Measurements from ENCODE around the gene WDR5B. TPM values are rescaled to one million over a fixed set of nuclear protein-coding genes. Genes with fewer than 3 reads are reported as not detected.

WDR5B gene
- polyA plus RNA-seq, 1 experiment = 2.8 TPM

DNA sequence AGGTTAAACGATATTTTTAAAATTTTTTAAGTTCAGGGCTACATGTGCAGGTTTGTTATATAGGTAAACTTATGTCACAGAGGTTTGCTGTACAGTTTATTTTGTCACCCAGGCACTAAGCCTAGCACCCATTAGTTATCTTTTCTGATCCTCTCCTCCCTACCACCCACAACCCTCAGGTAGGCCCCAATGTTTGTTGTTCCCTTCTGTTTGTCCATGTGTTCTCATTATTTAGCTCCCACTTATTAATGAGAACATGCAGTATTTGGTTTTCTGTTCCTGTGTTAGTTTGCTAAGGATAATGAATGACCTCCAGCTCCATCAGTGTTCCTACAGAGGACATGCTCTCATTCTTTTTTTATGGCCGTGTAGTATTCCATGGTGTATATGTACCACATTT is 16.9 kb downstream of the WDR5B start:
- no peak for DNase-seq (ENCODE audit: low read depth)
- ChIA-PET CTCF (no interaction called here), POLR2A (no interaction called here)

DNA sequence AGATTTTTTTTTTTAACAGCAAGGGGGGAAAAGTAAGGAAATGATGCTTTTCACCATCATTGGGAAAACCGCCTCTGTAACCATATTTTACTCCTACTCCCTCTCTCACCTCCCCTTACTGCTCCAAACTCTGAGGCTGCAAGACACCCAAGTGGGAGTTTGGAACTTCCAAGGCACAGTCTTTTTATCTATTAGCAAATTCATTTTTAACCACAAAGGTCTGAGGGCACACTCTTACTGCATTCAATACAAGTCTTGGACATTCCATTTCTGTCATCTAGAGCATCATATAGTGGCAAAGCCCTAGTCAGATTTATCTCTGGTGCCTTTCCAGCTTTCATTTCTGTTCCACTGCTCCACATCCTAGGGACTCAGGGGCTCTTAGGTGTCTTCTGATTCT is 18.7 kb downstream of the WDR5B start:
- Histone ChIP-seq H3K36me3 (ENCODE audit: control insufficient read depth, insufficient read depth, low read length) (no peaks in the 10 kb centered on the region), H3K27me3 (ENCODE audit: control insufficient read depth, insufficient read depth, low read length) (no peaks in the 10 kb centered on the region), H3K4me3 (ENCODE audit: low read depth, low read length) (no peak overlapping the region)
- no peak for DNase-seq (ENCODE audit: low read depth)
- TF ChIP-seq, protein P1, sequence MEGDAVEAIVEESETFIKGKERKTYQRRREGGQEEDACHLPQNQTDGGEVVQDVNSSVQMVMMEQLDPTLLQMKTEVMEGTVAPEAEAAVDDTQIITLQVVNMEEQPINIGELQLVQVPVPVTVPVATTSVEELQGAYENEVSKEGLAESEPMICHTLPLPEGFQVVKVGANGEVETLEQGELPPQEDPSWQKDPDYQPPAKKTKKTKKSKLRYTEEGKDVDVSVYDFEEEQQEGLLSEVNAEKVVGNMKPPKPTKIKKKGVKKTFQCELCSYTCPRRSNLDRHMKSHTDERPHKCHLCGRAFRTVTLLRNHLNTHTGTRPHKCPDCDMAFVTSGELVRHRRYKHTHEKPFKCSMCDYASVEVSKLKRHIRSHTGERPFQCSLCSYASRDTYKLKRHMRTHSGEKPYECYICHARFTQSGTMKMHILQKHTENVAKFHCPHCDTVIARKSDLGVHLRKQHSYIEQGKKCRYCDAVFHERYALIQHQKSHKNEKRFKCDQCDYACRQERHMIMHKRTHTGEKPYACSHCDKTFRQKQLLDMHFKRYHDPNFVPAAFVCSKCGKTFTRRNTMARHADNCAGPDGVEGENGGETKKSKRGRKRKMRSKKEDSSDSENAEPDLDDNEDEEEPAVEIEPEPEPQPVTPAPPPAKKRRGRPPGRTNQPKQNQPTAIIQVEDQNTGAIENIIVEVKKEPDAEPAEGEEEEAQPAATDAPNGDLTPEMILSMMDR (IDR thresholded peaks at IDR 0.05; ENCODE audit: insufficient read depth, low read depth, low read length) = no peak
- CTCF ChIA-PET = no interaction called here
- POLR2A ChIA-PET = no interaction called here

More for the DNA sequence above, 16.9 kb downstream of the WDR5B start:
- Histone ChIP-seq H3K36me3 (ENCODE audit: control insufficient read depth, insufficient read depth, low read length) (no peaks in the 10 kb centered on the region), H3K27me3 (ENCODE audit: control insufficient read depth, insufficient read depth, low read length) (no peaks in the 10 kb centered on the region), H3K4me3 (ENCODE audit: low read depth, low read length) (no peak overlapping the region)
- TF ChIP-seq, protein P1 (IDR thresholded peaks at IDR 0.05; ENCODE audit: insufficient read depth, low read depth, low read length) = no peak

DNA sequence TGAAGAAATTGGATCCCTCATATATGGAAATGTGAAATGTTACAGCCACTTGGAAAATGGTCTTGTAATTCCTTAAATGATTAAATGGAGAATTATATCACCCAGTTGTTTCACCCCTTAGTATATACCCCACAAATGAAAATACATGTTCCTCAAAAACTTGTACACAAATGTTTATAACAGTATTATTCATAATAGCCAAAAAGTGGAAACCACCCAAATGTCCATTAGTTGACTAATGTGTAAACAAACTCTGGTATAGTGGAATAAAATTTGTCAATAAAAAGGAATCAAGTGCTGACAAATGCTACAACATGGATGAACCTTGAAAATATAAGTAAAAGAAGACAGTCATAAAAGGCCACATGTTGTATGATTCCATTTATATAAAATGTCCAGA is 19.4 kb downstream of the WDR5B start:
- Histone ChIP-seq H3K36me3 (ENCODE audit: control insufficient read depth, insufficient read depth, low read length) (no peaks in the 10 kb centered on the region), H3K27me3 (ENCODE audit: control insufficient read depth, insufficient read depth, low read length) (no peaks in the 10 kb centered on the region), H3K4me3 (ENCODE audit: low read depth, low read length) (no peak overlapping the region)
- DNase-seq (ENCODE audit: low read depth) = no peak
- ChIA-PET CTCF (no interaction called here), POLR2A (no interaction called here)
- TF ChIP-seq, protein P1 (IDR thresholded peaks at IDR 0.05; ENCODE audit: insufficient read depth, low read depth, low read length) = no peak

DNA sequence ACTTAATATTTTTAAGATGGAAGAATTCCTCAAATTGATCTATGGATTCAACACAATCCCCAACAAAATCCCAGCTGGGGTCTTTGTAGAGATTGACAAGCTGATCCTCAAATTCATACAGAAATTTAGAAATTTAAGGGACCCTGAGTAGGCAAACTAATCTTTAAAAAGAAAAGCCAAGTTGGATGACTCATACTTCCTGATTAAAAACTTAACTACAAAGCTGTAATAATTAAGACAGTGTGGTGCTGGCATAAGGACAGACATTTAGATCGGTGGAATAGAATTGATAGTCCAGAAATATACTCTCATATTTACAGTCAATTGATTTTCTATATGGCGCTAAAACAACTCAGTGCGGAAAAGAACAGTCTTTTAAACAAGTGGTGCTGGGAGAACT is 20.3 kb downstream of the WDR5B start:
- Histone ChIP-seq H3K36me3 (ENCODE audit: control insufficient read depth, insufficient read depth, low read length) (no peaks in the 10 kb centered on the region), H3K27me3 (ENCODE audit: control insufficient read depth, insufficient read depth, low read length) (no peaks in the 10 kb centered on the region), H3K4me3 (ENCODE audit: low read depth, low read length) (no peak overlapping the region)
- DNase-seq (ENCODE audit: low read depth) = no peak
- ChIA-PET POLR2A (no interaction called here), CTCF (no interaction called here)
- TF ChIP-seq, protein P1 (IDR thresholded peaks at IDR 0.05; ENCODE audit: insufficient read depth, low read depth, low read length) = no peak

DNA sequence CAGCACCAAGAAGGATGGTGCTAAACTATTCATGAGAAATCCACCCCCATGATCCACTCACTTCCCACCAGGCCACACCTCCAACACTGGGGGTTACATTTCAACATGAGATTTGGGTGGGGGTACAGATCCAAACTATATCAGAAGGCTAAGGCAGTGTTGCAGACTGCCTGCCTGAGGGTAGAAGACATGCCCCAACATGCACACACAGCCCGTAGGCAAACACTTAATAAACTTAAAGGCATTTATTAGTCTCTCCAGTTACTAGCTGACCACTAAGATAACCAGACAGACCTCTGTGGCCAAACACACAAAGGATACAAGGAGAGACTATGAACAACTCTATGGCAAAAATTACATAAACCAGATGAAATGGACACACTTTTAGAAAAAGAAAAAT is 21.7 kb downstream of the WDR5B start:
- CTCF ChIA-PET = interaction anchor here (1.7 to 3.6 kb wide), 6 partner anchors 10 to 286 kb away, joined by 4 to 32 read pairs (median 9); partner anchors contain the start of genes FAM162A, MIX23 and PARP14
- Histone ChIP-seq H3K4me3 (ENCODE audit: low read depth, low read length) (no peak overlapping the region), H3K27me3 (ENCODE audit: control insufficient read depth, insufficient read depth, low read length) (no peaks in the 10 kb centered on the region), H3K36me3 (ENCODE audit: control insufficient read depth, insufficient read depth, low read length) (no peaks in the 10 kb centered on the region)
- TF ChIP-seq, protein P1 (IDR thresholded peaks at IDR 0.05; ENCODE audit: insufficient read depth, low read depth, low read length) = no peak
- POLR2A ChIA-PET = no interaction called here
- DNase-seq (ENCODE audit: low read depth) = no peak

Data from BJ (cell line).